ENCODE results near the gene FXYD5.

FXYD5 gene

DNA sequence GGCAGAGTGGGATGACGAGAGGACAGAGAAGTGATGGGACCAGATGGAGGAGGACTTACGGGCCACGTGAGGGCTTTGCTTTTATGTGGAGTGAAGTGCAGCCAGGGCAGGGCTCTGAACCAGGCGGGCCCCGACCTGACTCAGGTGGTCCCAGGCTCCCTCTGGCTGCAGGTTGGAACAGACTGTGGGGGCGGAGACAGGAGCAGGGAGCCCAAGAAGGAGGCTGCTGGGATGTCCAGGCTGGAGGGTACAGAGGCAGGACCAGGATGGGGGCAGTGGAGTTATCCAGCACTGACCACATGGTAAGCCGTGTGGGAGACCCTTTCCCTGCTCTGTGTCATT lies 2.1 kb downstream of the FXYD5 start:
- in situ Hi-C loops (cut with HindIII; ENCODE audit: low sequenced_read_pairs): no loop called here

DNA sequence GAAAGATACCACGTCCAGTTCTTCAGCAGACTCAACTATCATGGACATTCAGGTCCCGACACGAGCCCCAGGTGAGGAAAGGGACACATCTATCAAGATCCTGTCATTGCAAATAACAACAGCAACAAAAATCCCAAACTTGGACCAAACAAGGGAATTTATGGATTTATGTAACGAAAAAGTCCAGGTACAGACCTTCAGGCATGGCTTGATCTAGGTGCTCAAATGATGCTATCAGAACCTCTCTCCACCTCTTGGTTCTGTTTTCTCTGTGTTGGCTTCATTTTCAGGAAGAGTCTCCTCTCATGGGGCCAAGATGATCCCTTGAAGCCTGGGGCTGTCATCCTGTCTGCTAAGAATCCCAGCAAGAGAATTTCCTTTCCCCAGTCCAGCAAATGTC lies 2.9 kb downstream of the FXYD5 start:
- no peak for DNase-seq (ENCODE audit: low read depth, low spot score)
- no peak overlapping the region for H3K4me3 ChIP-seq (ENCODE audit: low read depth, low read length)
- TF ChIP-seq, protein P1, sequence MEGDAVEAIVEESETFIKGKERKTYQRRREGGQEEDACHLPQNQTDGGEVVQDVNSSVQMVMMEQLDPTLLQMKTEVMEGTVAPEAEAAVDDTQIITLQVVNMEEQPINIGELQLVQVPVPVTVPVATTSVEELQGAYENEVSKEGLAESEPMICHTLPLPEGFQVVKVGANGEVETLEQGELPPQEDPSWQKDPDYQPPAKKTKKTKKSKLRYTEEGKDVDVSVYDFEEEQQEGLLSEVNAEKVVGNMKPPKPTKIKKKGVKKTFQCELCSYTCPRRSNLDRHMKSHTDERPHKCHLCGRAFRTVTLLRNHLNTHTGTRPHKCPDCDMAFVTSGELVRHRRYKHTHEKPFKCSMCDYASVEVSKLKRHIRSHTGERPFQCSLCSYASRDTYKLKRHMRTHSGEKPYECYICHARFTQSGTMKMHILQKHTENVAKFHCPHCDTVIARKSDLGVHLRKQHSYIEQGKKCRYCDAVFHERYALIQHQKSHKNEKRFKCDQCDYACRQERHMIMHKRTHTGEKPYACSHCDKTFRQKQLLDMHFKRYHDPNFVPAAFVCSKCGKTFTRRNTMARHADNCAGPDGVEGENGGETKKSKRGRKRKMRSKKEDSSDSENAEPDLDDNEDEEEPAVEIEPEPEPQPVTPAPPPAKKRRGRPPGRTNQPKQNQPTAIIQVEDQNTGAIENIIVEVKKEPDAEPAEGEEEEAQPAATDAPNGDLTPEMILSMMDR (IDR thresholded peaks at IDR 0.05; ENCODE audit: low read depth, low read length): no peak
- in situ Hi-C loops (cut with HindIII; ENCODE audit: low sequenced_read_pairs): no loop called here

More for the DNA sequence above, 2.1 kb downstream of the FXYD5 start:
- H3K4me3 ChIP-seq (ENCODE audit: low read depth, low read length): no peak overlapping the region
- DNase-seq (ENCODE audit: low read depth, low spot score): no peak
- TF ChIP-seq, protein P1 (IDR thresholded peaks at IDR 0.05; ENCODE audit: low read depth, low read length): no peak

DNA sequence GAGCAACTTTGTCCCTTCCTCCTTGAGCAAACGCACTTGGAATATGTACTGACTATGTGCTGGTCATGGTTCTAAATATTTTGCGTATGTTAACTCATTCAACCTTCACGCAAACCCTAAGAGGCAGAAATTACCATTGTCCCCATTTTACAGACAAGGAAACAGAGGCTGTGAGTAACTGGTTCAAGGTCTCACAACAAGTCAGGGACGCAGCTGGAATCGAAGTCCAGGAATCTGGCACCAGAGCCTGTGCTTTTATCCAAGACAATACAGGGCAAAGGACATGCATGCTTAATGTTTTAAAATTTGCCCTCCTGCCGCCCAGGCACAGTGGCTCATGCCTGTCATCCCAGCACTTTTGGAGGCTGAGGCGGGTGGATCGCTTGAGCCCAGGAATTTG lies 5.1 kb downstream of the FXYD5 start:
- H3K4me3 ChIP-seq (ENCODE audit: low read depth, low read length): no peak overlapping the region
- in situ Hi-C loops (cut with HindIII; ENCODE audit: low sequenced_read_pairs): no loop called here
- TF ChIP-seq, protein P1 (IDR thresholded peaks at IDR 0.05; ENCODE audit: low read depth, low read length): no peak
- no peak for DNase-seq (ENCODE audit: low read depth, low spot score)

DNA sequence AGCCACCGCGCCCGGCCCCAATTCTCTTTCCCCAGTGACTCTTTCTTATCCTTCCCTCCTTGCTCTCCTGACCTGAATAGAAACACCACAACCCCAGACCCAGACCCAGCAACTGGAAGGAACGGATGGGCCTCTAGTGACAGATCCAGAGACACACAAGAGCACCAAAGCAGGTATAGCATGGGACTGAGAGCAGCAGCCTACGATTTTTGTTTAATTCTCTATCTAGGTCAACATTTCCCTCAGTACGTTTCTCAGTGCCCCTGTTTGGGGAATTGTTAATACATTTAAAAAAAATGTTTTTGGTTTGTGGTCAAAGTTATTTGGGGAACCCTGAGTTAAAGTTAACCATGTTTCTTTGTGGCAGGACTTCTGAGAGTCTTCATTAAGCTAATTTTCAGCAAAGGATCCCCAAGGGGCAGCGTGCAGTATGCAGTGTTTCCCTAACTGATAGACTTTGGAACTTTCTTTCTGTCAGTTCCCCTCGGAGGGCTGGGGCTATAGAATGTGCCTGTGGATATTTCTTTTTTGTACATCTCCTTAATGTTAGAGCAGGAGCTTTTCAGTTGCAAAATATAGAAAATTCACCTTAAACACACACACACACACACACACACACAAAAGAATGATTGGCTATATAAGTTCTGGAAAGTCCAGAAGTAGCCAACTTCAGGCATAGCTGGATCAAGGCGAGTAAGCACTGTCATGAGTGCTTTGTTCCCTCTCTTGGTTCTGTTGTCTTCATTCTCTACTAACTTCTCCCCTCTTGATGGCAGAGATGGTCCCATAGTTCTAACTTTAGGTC lies 6.3 kb downstream of the FXYD5 start:
- DNase-seq (ENCODE audit: low read depth, low spot score): no peak
- TF ChIP-seq, protein P1 (IDR thresholded peaks at IDR 0.05; ENCODE audit: low read depth, low read length): no peak
- in situ Hi-C loops (cut with HindIII; ENCODE audit: low sequenced_read_pairs): no loop called here
- H3K4me3 ChIP-seq (ENCODE audit: low read depth, low read length): no peak overlapping the region

DNA sequence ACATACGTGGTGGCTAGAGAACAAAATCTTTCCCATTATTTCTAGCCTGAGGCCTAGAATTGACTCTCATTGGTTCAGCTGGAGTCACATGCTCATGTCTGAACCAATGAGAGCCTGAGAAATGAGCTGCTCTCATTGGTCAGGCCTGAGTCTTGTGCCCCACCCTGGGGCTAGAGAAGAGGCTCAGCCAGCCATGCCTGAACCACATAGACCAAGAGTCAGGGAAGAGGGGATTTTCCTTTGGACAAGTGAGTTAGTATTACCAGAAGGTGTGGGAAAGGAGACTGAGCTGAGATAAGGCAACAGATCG lies 6.9 kb downstream of the FXYD5 start:
- TF ChIP-seq, protein P1 (IDR thresholded peaks at IDR 0.05; ENCODE audit: low read depth, low read length): no peak
- H3K4me3 ChIP-seq (ENCODE audit: low read depth, low read length): no peak overlapping the region
- no peak for DNase-seq (ENCODE audit: low read depth, low spot score)
- in situ Hi-C loops (cut with HindIII; ENCODE audit: low sequenced_read_pairs): no loop called here

DNA sequence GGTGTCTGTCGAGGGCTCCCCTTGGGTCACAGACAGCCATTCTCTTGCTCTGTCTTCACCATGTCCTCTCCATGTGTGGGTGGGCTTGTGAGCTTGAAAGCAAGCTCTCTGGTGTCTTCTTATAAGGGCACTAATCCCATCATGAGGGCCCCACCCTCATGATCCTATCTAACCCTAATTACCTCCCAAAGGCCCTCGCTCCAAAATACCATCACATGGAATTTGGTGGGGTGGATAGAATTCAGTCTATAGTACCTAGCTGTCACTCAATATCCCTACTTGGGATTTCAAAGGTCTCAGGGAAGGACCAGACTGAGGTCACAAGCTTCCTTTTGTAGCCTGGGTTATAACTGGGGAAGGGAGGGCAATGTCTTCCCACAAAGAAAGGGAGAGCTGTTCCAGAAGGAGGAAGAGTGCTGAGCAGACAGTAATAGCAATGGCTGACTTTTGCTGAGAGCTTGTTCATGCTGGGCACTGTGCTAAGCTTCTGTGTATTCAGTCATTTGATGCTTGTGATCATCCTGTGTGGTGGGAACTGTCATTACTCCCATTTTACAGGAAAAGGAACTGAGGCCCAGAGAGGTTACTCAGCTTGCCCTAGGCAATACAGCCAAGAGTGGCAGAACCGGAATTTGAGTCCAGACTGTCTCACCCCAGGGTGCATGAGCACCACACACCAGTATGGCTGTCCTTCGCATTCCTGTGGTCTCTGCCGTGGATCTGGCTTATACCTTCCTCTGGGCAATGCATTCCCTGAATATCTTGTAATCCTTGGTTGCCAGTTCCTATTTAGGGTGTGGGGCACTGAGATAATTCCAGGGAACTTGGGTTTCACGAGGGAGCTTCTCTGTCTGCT lies 8.2 kb downstream of the FXYD5 start:
- H3K4me3 ChIP-seq (ENCODE audit: low read depth, low read length): no peak overlapping the region
- TF ChIP-seq, protein P1 (IDR thresholded peaks at IDR 0.05; ENCODE audit: low read depth, low read length): no peak
- in situ Hi-C loops (cut with HindIII; ENCODE audit: low sequenced_read_pairs): no loop called here
- DNase-seq (ENCODE audit: low read depth, low spot score): peak; percentile 42
